SK-N-SH (cell line): Measurements from ENCODE around the gene GMCL1.

ENCODE experiments used
- MXI1 ChIP-seq: IDR thresholded peaks from 2 replicates; pipeline ENCODE4 v1.6.1; 2012; ENCODE audit warnings: mild to moderate bottlenecking, low read depth, low read length, improper control_type of control experiment
- REST ChIP-seq: IDR thresholded peaks from 2 replicates; pipeline ENCODE4 v1.6.1; 2012; ENCODE audit warnings: mild to moderate bottlenecking, low read depth, low read length, moderate library complexity

GRCh38 chr2:69888451-69888850 lies 59.0 kb downstream of the GMCL1 start:
- TF ChIP-seq REST: no peak
- no peak for TF ChIP-seq MXI1
